GM12872 (cell line): ENCODE results near the gene GSPT2.
"Not testable (repeated sequence)": the region's sequence is repeated elsewhere in the genome, so short reads cannot be mapped to it uniquely, and the experiment has no call there.

Source experiments
- CTCF ChIP-seq: IDR thresholded peaks from 3 replicates; pipeline ENCODE4 v1.5.1; 2011; ENCODE audit warnings: low read depth, mild to moderate bottlenecking, low read length, moderate library complexity; ENCODE audit not compliant: insufficient read depth

The GSPT2 gene

DNA sequence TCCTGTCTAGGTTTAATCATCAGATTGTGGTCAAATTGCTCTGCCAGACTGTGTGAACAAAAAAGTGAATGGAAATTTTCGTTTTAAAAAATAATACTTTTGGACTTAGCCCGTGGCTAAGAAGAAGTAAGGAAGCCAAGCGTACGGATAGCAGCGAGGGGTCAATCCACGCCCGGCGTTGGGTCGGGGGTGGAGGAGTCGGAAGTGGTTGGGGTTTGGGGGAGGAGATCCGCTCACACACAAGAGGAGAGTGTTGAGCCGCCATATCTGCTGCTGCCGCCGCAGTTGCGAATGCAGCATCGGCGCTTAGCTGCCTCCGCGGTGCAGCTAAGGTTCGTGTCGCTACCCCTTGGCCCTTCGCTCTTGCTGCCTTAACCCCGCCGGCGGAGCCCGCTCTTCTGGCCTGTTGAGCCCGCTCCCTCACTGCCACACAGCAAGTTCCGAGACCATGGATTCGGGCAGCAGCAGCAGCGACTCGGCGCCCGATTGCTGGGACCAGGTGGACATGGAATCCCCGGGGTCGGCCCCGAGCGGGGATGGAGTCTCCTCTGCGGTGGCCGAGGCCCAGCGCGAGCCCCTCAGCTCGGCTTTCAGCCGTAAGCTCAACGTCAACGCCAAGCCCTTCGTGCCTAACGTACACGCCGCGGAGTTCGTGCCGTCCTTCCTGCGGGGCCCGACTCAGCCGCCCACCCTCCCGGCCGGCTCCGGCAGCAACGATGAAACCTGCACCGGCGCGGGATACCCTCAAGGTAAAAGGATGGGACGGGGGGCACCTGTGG, at the start of gene GSPT2:
Gene GSPT2, plus strand, starts transcription at position 264 of the 779 bp plus-strand sequence. Its CDS starts 185 bp downstream, at position 449.
- no peak for TF ChIP-seq CTCF

DNA sequence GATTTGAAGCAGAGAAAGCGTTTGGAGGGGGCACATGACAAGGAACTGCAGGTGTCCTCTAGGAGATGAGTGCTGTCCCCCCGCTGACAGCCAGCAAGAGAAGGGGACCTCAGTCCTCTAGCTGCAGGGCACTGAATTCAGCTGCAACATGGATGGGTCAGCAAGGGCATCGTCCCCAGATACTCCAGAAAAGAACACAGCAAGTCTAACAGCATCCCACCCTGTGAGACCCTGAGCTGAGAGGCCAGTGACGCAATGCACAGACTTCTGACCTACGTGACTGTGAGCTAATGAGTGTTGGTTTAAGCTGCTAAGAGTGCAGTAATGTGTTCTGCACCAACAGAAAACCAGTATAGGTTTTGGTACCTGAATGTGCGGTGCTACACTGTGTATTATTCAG, 49.0 kb upstream of the GSPT2 start:
- TF ChIP-seq CTCF, result no peak

GRCh38 chrX:51697397-51697796, 45.8 kb upstream of the GSPT2 start:
- TF ChIP-seq CTCF, result no peak

GRCh38 chrX:51710277-51711164, 32.7 kb upstream of the GSPT2 start, which contains the start of gene CENPVL1:
Gene CENPVL1 (plus strand): TSS chrX:51710512. CDS start chrX:51710512, 0 bp downstream.
- not testable (repeated sequence) for TF ChIP-seq CTCF

- no peak for TF ChIP-seq CTCF
Measured at GRCh38 chrX:51728202-51728601, 15.0 kb upstream of the GSPT2 start.

DNA sequence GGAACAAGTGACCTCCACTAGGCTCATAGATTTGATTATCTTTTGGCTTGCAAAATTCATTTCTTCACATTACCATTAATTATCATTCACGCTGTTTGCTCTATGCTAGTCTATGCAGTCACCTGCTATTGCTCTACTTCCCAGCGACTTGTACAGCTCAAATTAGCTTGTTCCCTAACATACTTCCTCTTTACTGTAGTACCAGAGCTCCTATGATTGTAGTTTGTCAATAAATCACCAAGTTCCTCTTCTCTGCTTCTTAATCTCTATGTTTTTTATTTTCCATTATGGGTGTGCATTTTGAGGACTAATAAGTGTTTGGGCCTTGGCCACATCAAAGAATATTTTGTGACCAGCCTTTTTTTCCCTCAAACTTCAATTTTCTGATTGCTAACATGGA, 6.2 kb upstream of the GSPT2 start:
- TF ChIP-seq CTCF, result no peak

GRCh38 chrX:51742586-51742985, 656 bp upstream of the GSPT2 start:
- TF ChIP-seq CTCF, result no peak
